B cell (primary cell): Measurements from ENCODE around the gene RREB1. TPM values are rescaled to one million over a fixed set of nuclear protein-coding genes. Genes with fewer than 3 reads are reported as not detected.

ENCODE experiments used
- ATAC-seq: fragments of 200-7000 bp; cut with Tn5 transposase; one replicate; pipeline ENCODE4 v1.10.0; 2021; ENCODE audit warnings: low read depth, mild to moderate bottlenecking, moderate number of reproducible peaks, moderate library complexity
- CTCF ChIA-PET: fragments of 350-600 bp; sonication (Branson Sonifier 250); formaldehyde crosslinking; loops from one replicate; lab custom pipeline; 2021; ENCODE audit warnings: antibody characterized with exemption, inconsistent platforms; lab: Charles Lee
- POLR2A ChIA-PET: fragments of 350-600 bp; sonication (Branson Sonifier 250); formaldehyde crosslinking; loops from one replicate; lab custom pipeline; 2021; ENCODE audit warnings: antibody characterized with exemption; lab: Charles Lee
- DNase-seq: peaks from one replicate; pipeline ENCODE4 v3.0.0; 2013
- H2AFZ ChIP-seq: 2 replicates; pipeline ENCODE4 v1.6.1; 2012; ENCODE audit warnings: mild to moderate bottlenecking, low read depth, low read length; ENCODE audit not compliant: insufficient read depth, poor library complexity, severe bottlenecking
- H3K27ac ChIP-seq, 2 donors: 1 replicate in 1 of 2; 2 replicates in 1 of 2; pipeline ENCODE4 v1.5.1; 2012 to 2013; ENCODE audit warnings: low read length in 2 of 2, mild to moderate bottlenecking in 2 of 2, moderate library complexity in 1 of 2
- H3K27me3 ChIP-seq, 4 experiments: fragments of 200-600 bp in 1 of 4; sonication (generic) in 1 of 4; replicated peaks in 1 of 4; 1 replicate in 2 of 4; 2 replicates in 2 of 4; pipeline versions ENCODE4 v1.6.1 to v1.7.0; 2013 to 2016; ENCODE audit warnings: low read length in 3 of 4, mild to moderate bottlenecking in 2 of 4, mixed read lengths in 1 of 4, moderate library complexity in 1 of 4; ENCODE audit not compliant: insufficient read depth in 4 of 4, control insufficient read depth in 3 of 4; ENCODE audit errors: control extremely low read depth in 1 of 4
- H3K36me3 ChIP-seq, 2 experiments: replicated peaks in 1 of 2; 1 replicate in 1 of 2; 2 replicates in 1 of 2; pipeline versions ENCODE4 v1.6.1 to v1.7.1; 2013; ENCODE audit warnings: low read length in 1 of 2; ENCODE audit not compliant: insufficient read depth in 2 of 2, control insufficient read depth in 1 of 2; ENCODE audit errors: control extremely low read depth in 1 of 2, extremely low read depth in 1 of 2
- H3K4me1 ChIP-seq, 2 donors: fragments of 200-600 bp in 1 of 2; sonication (generic) in 1 of 2; 1 replicate in 1 of 2; 2 replicates in 1 of 2; pipeline versions ENCODE4 v1.5.1 to v1.6.1; 2013 to 2017; ENCODE audit warnings: low read length in 2 of 2; ENCODE audit not compliant: control insufficient read depth in 2 of 2, insufficient read depth in 2 of 2
- H3K4me2 ChIP-seq: replicated peaks from 2 replicates; pipeline ENCODE3; 2012; ENCODE audit warnings: mild to moderate bottlenecking, low read depth, low read length; ENCODE audit not compliant: poor library complexity, severe bottlenecking
- H3K4me3 ChIP-seq, 5 experiments: fragments of 200-600 bp in 1 of 5; sonication (generic) in 1 of 5; 1 replicate in 3 of 5; 2 replicates in 2 of 5; pipeline versions ENCODE4 v1.5.1 to v1.7.0; 2011 to 2016; ENCODE audit warnings: low read length in 4 of 5, mild to moderate bottlenecking in 4 of 5, low read depth in 2 of 5, control low read depth in 1 of 5, moderate library complexity in 1 of 5; ENCODE audit not compliant: insufficient read depth in 1 of 5; ENCODE audit errors: control extremely low read depth in 1 of 5, extremely low read depth in 1 of 5
- H3K79me2 ChIP-seq: fragments of 200-600 bp; sonication (generic); one replicate; pipeline ENCODE4 v1.6.0; 2016; ENCODE audit warnings: low read length; ENCODE audit not compliant: control insufficient read depth, insufficient read depth
- H3K9ac ChIP-seq: fragments of 200-600 bp; sonication (generic); 2 replicates; pipeline ENCODE4 v1.6.1; 2017; ENCODE audit warnings: mild to moderate bottlenecking, low read length, moderate library complexity
- H3K9me3 ChIP-seq, 3 donors: one replicate each; pipeline versions ENCODE4 v1.6.1 to v1.7.1; 2013; ENCODE audit warnings: low read length in 2 of 3; ENCODE audit not compliant: control insufficient read depth in 2 of 3, insufficient read depth in 1 of 3; ENCODE audit errors: control extremely low read depth in 1 of 3
- H4K20me1 ChIP-seq: 2 replicates; pipeline ENCODE4 v1.6.0; 2012; ENCODE audit warnings: mild to moderate bottlenecking, low read length; ENCODE audit not compliant: insufficient read depth, control insufficient read depth, poor library complexity, severe bottlenecking
- H3K27ac Mint-ChIP-seq: one replicate; pipeline ENCODE4 v1.8.0; 2021; ENCODE audit warnings: mixed read lengths
- H3K27me3 Mint-ChIP-seq: one replicate; pipeline ENCODE4 v1.8.0; 2021; ENCODE audit warnings: mixed read lengths
- H3K4me1 Mint-ChIP-seq: one replicate; pipeline ENCODE4 v1.8.0; 2021; ENCODE audit warnings: mixed read lengths
- H3K4me3 Mint-ChIP-seq: one replicate; pipeline ENCODE4 v1.8.0; 2021; ENCODE audit warnings: mixed read lengths
- H3K9me3 Mint-ChIP-seq: one replicate; pipeline ENCODE4 v1.8.0; 2022; ENCODE audit warnings: mixed read lengths; ENCODE audit not compliant: insufficient read depth
- EZH2 ChIP-seq: IDR thresholded peaks from 2 replicates; pipeline ENCODE4 v1.6.1; 2012; ENCODE audit warnings: borderline replicate concordance, low read depth, mild to moderate bottlenecking, moderate library complexity, low read length; ENCODE audit not compliant: insufficient read depth, poor library complexity, severe bottlenecking
- whole genome bisulfite sequencing: methylation state at CpG from one replicate; pipeline ENCODE4 v1.1.5; 2013; ENCODE audit warnings: missing lambda C conversion rate; ENCODE audit not compliant: insufficient coverage; 5-methylcytosine and 5-hydroxymethylcytosine counted together
- intact Hi-C: fragments of 100-400 bp; cut with micrococcal nuclease; formaldehyde crosslinking; loops from one replicate; pipeline ENCODE4 v1.10.0; 2022
- polyA plus RNA-seq: library from polyadenylated mRNA; depleted of rRNA; stranded (reverse); fragments of >200 nt; gene quantifications from 2 replicates; pipeline ENCODE4 v1.2.3, GENCODE V29; 2012
- total RNA-seq, 2 donors: library from RNA; stranded (reverse); fragments of 120-200 nt in 1 of 2; gene quantifications; 1 replicate in 1 of 2; 2 replicates in 1 of 2; pipeline versions ENCODE4 v1.2.3 to v1.2.4, GENCODE V29; 2013 to 2022
- TF ChIP-seq, protein P1 (sequence below): fragments of 200-600 bp; IDR thresholded peaks from one replicate; pipeline ENCODE4 v1.8.0; 2022; ENCODE audit warnings: antibody characterized with exemption, mild to moderate bottlenecking

RREB1 gene
- total and polyA plus RNA-seq, 2 donors (not counting 1 experiment from before 2014, with no cell fraction given) = 10.4 to 58.6 TPM

DNA sequence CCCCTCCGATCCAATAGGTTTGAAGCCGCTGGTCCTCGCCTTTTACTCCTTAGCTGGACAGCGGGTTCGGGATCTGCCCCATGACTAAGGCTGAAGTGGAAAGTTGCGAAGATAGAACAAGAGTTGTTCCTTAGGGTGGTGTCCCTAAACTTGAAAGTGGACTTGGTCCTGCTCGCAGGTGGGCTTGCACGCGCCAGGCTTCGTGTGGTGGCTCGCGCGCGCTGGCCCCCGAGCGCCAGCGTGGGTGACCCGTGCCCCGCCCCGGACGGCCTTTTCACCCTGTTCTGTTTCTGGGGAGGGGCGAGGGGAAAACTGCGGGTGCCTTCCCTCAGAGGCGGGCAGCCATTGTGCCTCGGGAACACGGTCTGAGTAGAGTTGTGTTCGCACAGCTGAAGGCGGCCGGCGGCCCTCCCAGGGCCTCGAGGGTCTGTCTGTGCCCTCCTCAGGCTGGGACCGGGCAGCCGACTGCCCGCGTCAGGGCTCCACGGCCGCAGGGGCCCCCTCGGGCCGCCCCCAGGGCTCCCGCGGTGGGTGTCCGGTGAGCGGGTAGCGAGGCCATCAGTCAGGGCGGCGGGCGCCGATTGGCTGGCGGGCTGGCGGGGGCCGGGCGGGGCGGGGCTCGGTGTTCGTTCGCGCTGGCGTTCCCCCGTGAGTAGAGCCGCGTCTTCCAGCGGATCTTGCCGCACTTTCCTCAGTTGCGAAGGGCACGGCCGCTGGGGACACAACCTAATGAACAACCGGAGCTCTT is 33.0 kb downstream of the RREB1 start:
- Histone ChIP-seq H3K27me3 (no peaks in the 10 kb centered on the region), H3K36me3 (no peaks in the 10 kb centered on the region), H3K27ac (peak overlapping the region; percentile 74 to 79), H3K79me2 (peaks cover 77% of the 10 kb centered on the region), H3K4me1 (peaks cover 53 to 66% of the 10 kb centered on the region in 2 donors), H3K4me2 (peak overlapping the region; percentile 79), H4K20me1 (peaks cover 23% of the 10 kb centered on the region), H2AFZ (peak overlapping the region; percentile 78), H3K9ac (peak overlapping the region; percentile 78), H3K4me3 (peak overlapping the region; percentile 62 to 73 (median 69)), H3K9me3 (no peaks in the 10 kb centered on the region)
- TF ChIP-seq, protein P1, sequence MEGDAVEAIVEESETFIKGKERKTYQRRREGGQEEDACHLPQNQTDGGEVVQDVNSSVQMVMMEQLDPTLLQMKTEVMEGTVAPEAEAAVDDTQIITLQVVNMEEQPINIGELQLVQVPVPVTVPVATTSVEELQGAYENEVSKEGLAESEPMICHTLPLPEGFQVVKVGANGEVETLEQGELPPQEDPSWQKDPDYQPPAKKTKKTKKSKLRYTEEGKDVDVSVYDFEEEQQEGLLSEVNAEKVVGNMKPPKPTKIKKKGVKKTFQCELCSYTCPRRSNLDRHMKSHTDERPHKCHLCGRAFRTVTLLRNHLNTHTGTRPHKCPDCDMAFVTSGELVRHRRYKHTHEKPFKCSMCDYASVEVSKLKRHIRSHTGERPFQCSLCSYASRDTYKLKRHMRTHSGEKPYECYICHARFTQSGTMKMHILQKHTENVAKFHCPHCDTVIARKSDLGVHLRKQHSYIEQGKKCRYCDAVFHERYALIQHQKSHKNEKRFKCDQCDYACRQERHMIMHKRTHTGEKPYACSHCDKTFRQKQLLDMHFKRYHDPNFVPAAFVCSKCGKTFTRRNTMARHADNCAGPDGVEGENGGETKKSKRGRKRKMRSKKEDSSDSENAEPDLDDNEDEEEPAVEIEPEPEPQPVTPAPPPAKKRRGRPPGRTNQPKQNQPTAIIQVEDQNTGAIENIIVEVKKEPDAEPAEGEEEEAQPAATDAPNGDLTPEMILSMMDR = no peak
- no peak for TF ChIP-seq EZH2
- Mint-ChIP-seq H3K27ac (peak overlapping the region; percentile 90), H3K4me3 (peak overlapping the region; percentile 87), H3K9me3 (no peaks in the 10 kb centered on the region), H3K4me1 (peaks cover 74% of the 10 kb centered on the region), H3K27me3 (no peaks in the 10 kb centered on the region)
- ChIA-PET POLR2A (interaction anchor here (0.9 kb wide), 1 partner anchor 33 kb away, joined by 4 read pairs; the partner anchor contains the start of gene RREB1), CTCF (interaction anchor here (0.6 to 1.2 kb wide), 2 partner anchors 17 to 35 kb away, joined by 3 read pairs; no protein-coding TSS in a partner anchor)
- DNase-seq = peak; percentile 84
- peak; percentile 84 for ATAC-seq
- intact Hi-C loops = loop anchor here (2.0 kb wide), 1 partner anchor 14 kb away; no protein-coding TSS in a partner anchor
- WGBS = 7% methylated on average over 63 of the region's 67 CpGs
